ENCODE results near the gene FEM1A.

DNA sequence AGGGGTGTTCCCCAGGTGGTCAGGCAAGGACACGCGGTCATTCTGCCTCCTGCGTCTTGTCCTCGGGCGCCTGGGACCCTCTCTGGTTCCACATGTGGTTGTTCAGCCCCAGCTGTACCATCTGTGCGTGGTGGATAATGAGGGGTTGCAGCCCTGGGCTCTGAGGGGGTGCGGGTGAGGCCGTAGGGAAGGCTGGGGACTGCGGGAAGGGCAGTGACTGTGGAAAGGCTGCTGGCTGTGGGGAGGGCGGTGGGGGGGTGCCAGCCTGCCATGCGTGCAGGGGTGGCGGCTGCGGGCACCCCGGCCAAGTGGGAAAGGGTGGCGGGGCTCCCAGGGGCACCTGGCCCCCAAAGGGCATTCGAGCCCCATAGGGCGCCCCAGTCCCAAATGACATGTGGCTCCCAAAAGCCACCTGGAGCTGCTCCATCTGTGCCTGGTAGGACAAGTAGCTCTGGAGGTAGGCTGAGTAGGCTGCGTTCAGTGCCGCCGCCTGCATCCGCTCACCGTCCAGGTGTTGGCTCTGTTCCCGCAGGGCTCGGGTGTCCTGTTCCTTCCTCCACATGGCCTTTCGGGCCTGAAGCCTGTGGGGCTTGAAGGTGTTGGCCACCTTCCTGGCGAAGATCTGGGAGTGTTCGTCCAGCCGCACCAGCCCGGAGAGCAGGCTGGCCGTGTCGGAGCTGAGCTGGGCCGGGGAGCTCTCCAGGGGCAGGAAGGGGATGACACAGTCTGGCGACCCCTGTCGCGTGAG lies 24.8 kb downstream of the FEM1A start:
- TF ChIP-seq, protein P1, sequence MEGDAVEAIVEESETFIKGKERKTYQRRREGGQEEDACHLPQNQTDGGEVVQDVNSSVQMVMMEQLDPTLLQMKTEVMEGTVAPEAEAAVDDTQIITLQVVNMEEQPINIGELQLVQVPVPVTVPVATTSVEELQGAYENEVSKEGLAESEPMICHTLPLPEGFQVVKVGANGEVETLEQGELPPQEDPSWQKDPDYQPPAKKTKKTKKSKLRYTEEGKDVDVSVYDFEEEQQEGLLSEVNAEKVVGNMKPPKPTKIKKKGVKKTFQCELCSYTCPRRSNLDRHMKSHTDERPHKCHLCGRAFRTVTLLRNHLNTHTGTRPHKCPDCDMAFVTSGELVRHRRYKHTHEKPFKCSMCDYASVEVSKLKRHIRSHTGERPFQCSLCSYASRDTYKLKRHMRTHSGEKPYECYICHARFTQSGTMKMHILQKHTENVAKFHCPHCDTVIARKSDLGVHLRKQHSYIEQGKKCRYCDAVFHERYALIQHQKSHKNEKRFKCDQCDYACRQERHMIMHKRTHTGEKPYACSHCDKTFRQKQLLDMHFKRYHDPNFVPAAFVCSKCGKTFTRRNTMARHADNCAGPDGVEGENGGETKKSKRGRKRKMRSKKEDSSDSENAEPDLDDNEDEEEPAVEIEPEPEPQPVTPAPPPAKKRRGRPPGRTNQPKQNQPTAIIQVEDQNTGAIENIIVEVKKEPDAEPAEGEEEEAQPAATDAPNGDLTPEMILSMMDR (IDR thresholded peaks at IDR 0.05; ENCODE audit: low read depth, low read length): no peak
- TF ChIP-seq POLR2A (IDR thresholded peaks at IDR 0.05; ENCODE audit: extremely low read depth, insufficient read length) (no peak), MYC (IDR thresholded peaks at IDR 0.05; ENCODE audit: low read depth, low read length) (no peak)
